Ovary (tissue), 3 donors: ENCODE data around the gene S100A6.

ENCODE experiments used
- CTCF ChIP-seq, 3 donors: fragments of 450-650 bp in 2 of 3; fragments of 200-600 bp in 1 of 3; IDR thresholded peaks; one replicate each; pipeline versions ENCODE4 v1.5.1 to v1.8.0; 2016 to 2022; ENCODE audit warnings: antibody characterized with exemption in 3 of 3, mild to moderate bottlenecking in 1 of 3
- EP300 ChIP-seq: sonication (generic); formaldehyde crosslinking; IDR thresholded peaks from one replicate; pipeline ENCODE4 v1.6.1; 2017; ENCODE audit warnings: antibody characterized with exemption
- POLR2A ChIP-seq: fragments of 450-650 bp; IDR thresholded peaks from one replicate; pipeline ENCODE4 v1.6.1; 2017; ENCODE audit warnings: antibody characterized with exemption, mild to moderate bottlenecking, moderate library complexity
- donor health status: DM: no; HTN: no; CAD: no.

GRCh38 chr1:153490272-153491051, 45.3 kb downstream of the S100A6 start:
- TF ChIP-seq CTCF (IDR thresholded peaks at IDR 0.05) (no peak), POLR2A (no peak), EP300 (no peak)
